GM18499 (cell line): Measurements from ENCODE around the gene RPS6KA3.

ENCODE experiments used
- ATAC-seq: cut with Tn5 transposase; IDR thresholded peaks from one replicate; pipeline ENCODE4 v1.9.1; 2021; ENCODE audit warnings: moderate number of reproducible peaks; ENCODE audit not compliant: insufficient read depth, unreplicated experiment

The RPS6KA3 gene

DNA sequence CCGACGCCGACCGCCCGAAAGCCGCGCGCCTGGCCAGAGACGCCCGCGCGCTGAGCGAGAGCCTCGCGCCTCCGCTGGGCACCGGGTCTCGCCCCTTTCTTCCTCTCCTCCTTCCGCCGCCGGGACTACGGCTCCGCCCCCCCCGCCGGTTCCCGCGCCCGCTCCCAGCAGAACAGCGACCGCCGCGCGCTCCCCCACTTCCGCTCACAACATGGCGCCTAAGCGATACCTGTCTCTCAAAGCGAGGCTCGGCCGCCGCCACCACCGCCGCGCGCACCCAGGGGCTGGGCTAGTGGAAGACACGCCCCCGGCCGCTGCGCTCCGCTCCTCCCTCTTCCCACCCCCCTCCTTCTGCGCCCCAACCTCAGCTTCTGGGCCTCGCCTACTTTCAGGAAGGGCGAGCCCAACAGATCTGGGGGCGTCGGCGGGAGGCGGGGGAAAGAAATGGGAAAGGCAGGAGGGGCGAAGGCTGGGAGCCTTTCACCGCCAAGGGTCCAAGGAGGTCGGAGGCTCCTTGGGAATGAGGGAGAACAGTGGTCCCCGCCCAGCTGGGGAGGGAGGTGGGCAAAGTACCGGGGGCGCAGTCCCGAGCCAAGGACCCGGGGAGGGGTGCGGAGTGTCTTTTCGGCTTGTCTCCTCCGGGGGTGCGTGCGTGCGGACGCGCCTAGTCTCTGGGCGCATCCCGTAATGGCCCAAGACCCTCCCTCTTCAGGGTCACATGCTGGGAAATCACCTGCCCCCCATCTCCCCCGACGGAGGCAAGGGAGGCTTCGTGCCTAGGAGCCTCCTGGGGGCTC, at the start of gene RPS6KA3:
Gene RPS6KA3 (minus strand): TSS at position 100 of the 797 bp plus-strand sequence. CDS start 277 bp downstream, outside the sequence.
- ATAC-seq = peak; percentile 54

DNA sequence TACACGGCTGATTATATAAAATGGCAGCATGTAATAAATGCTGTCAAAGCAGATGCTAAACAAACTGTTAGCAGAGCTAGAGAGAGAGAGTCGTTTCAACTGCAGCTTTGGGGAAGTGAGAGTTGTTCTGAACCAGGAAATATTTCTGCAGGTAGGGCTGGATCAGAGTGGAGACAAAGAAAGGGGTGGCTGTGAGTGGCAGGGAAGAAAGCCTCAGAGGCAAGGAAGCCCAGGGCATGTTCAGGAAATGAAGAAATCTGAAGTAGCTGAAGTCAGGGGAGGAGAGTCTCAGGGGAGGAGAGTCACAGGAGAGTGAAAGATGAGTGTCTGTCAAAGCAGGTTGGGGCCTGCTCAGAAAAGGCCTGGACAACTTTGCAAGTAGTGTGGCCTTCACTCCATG, 48.4 kb upstream of the RPS6KA3 start:
- ATAC-seq = peak; percentile 57

DNA sequence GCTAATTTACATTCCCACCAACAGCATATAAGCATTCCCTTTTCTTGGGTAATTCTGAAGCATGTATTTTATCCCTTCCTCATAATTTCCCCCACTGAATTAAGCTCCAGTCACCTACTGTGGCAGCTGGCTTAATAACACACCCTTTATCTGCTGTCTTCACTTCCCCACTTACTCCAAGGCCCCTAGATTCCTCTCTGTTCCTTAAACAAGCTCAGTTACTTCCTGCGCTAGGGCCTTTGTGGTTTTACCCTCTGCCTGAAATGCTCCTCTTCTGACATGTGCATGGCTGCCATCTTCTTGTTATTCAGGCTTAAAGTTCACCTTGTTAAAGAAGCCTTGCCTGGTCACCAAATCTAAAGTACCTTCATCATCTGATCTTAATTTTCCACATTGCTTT, 47.2 kb upstream of the RPS6KA3 start:
- no peak for ATAC-seq

DNA sequence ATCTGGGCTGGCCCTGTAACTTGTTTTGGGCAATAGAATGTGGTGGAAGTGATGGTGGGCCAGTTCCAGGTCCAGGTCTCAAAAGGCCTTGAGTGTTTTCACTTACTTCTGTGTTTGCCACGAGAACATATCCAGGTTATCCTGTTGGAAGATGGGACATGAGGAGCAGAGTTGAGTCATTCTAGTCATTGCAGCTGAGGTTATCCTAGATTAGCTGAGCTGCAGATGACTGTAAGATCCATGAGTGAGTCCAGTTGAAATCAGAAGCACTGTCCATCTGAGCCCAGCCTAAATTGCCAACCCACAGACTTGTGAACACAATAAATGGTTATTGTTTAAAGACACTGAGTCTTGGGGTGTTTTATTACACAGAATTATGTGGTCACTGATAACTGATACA, 45.3 kb upstream of the RPS6KA3 start:
- ATAC-seq = no peak

DNA sequence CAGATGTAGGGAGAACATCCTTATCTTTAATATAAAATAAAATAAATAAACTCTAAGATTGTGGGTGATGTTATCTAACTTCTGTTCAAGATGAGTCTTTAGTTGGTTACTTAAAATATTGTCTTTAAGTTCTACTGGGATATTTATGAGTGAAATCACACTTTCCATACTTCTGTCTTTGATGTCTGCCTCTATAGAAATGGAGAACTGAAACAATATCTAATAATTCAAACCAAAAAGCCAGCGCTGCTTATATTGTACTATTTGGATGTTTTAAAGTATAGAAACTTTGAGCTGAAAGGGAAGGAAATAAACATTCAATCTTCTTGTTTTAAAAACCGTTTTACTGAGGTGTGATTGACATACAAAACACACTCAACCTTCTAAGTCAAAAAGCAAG, 44.8 kb upstream of the RPS6KA3 start:
- no peak for ATAC-seq

DNA sequence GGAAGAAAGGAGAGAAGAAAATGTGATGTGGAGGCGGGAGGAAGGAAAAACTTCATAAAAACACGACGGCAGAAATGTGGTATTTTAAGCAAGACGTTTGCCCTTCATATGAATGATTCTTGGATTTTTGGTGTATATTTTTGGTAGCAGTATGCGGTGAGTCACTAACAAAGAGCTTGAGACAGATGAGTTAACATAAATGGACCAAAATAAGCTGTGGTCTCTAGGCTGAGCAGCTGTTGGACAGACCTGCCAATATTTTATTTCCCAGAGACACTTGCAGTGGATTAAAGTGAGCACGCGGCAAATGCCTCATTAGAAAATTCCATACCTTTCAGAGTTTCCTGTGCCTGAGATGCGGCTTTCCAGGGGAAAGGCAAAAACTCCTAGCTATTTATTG, 43.1 kb upstream of the RPS6KA3 start:
- ATAC-seq = no peak

DNA sequence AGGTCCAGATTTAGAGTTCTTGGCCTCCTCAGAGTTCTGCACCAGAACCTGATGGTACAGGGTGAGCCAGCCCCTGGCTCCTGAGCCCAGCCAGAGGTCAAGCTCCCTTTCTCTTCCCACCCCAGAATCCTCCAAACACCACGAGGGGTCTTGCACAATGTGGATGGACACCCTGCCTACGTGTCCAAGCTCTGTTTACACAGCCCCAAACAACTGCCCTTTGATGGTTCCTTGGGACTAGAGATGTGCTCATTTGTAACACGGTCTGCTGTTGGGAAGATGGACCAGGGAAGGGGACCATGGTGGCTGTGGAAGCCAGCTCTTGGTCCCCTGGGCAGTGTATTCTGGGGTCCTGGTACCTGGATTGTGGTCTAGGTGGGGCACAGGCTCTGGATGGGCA, 40.0 kb upstream of the RPS6KA3 start:
- no peak for ATAC-seq

DNA sequence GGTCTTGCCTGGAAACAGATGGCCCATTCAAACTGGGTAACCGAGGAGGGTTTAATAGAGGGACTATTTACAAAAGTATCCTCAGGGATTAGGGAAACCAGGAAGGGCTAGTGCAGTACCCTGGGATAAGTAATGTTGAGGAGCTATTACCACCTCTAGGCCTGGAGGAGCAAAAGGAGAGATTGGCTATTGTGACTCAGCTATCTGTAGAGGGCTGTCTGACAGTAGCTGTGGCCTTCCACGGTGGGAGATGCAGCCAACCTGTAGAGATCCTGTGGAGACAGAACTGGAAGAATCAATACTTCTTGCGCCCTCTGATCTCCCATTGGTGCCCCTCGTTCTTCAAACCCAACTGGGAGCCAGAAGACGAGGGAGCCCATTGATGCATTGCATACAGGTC, 34.1 kb upstream of the RPS6KA3 start:
- no peak for ATAC-seq

DNA sequence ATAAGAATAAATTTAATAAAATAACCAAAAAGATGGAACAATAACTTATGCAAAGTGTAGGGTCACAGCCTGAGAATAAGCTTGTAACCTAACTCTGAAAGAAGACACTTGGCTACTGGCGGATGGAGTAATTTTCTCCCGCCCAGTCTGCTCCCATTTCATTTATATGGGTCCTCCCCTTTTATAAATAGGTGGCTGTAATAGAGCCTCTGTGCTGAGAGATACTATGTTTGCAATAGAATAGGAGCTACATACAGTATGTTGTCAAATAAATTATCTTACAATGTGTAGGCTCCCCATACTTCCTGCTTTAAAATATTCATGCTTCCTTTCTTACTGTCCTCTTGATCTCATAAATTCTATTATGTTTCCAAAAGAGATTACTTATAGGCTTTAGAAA, 28.2 kb upstream of the RPS6KA3 start:
- ATAC-seq = no peak

DNA sequence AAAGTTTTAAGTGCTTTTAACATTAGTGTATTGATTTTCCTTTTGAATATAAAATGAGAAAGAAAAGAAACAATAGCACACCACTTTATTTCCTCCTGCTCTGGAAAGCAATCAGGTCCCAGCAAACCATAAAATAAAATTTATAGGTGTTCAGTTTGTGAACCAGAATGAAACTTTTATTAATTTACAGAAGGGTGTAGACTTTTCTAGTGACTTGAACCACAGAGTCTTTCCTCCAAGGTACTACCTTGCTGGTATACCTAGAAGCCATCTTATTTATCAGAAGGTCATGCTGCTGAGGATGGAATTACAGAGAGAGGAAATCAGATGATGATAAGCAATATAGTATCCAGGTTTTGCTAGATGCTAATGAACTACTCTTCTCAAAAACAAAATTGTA, 27.6 kb upstream of the RPS6KA3 start:
- no peak for ATAC-seq

DNA sequence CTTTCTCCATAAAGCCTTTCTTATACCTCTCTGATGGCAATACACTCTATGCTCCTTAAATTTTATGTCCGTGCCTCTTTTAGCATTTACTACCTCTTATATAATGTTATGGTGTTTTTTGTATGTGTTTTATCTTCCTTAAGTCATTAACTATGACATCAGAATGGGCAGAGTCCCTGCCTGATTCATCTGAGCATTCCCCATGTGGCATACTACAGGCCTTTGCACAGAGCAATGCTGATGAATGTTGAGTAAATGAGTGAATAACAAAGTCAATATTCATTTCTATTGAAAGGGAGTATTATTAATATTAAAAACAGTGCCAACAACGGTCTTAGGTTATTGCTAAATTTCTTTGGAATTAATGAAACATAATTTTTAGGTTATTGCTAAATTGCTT, 18.8 kb upstream of the RPS6KA3 start:
- ATAC-seq = no peak

DNA sequence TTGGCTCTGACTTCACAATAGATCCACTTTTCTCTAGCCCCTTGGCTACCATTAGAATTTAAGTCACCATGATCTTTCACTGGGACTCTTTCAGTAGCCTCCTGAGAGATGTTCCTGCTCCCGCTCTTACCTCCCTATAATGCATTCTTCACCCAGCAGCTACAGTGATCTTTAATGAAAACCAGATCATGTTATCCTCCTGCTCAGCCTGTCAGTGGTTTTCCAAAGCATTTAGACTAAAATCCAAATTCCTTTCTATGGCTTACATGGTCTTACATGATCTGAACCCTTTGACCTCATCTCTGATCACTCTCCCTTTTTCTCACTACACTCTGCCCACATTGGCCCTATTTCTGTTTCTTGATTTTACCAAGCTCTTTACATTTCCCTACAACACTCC, 18.3 kb upstream of the RPS6KA3 start:
- no peak for ATAC-seq

DNA sequence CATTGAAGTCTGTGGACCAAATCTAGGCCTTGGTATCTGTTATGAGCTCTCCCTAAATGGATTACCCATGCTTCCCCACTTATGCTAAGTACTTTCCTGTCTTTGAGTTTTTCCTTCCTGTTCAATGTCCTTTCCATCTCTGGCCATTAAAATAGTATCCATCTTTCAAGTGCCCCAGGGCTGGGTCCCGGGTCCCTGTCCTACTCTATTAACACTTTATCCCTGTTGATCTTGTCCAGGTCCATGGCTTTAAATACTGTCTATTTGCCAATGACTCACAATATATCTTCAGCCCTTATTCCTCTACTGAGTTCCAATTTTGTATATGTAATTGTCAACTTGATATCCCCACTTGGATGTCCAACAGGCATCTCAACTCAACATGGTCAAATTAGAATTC, 17.7 kb upstream of the RPS6KA3 start:
- ATAC-seq = no peak

DNA sequence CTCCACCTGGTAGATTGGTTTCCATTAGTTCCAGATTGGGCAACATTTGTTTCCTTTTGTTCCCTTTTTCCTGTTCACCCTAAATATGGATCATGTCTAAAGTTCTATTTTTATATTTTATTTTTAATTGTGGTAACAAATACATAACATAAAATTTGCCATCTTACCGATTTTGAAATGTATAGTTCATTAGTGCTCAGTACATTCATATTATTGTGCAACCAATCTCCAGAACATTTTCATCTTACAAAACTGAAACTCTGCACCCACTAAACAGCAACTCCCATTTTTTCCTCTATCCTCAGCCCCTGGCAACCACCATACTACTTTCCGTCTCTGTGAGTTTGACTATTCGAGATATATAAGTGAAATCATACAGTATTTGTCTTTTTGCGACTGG, 14.2 kb upstream of the RPS6KA3 start:
- ATAC-seq = no peak

DNA sequence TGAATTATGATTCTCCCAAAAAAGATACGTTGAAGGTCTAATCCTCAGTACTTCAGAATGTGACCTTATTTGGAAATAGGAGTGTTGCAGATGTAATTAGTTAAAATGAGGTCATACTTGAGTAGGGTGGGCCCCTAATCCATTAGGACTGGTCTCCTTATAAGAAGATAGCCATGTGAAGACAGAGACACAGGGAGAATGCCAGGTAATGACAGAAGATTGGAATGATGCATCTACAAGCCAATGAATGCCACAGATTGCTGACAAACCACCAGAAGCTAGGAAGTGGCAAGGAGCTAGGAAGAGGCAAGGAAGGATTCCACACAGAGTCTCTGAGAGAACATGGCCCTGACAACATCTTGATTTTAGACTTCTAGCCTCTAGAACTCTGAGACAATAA, 7.4 kb upstream of the RPS6KA3 start:
- no peak for ATAC-seq

DNA sequence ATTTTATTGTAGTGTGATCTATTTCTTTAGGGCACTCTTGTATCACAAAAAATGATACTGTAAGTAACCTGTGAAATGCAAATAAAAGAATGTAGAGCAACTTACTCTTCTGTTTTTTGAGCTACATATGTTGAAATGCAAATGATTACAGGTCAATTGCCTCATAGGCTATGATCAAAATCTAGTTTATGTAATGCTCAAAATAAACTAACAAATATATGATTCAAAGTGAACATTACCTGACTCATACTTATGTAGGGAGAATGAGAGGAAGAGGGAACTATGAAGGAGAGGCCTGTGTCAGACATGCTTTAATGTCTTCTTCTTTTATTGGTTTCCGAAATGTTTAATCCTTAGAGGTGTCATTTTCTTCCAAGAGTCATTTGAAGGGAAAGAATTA, 5.0 kb upstream of the RPS6KA3 start:
- ATAC-seq = no peak

DNA sequence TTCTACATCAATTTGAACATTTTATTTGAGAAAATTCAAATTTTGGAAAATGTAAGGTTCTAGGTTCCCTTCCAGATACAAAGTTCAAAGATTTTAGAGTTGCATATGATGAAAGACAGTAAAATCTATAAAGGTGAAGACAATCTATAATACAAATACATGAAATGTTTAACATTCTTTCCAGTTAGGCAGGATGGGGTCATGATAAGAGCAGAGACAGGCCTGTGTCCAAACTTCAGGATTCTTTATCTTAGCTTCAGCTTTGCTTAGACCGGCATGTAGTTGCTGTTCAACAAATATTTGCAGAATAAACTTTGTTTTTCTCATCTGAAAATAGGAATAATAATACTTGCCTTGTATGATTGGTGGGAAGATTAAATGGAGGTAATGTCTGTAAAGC, 4.5 kb upstream of the RPS6KA3 start:
- ATAC-seq = no peak

DNA sequence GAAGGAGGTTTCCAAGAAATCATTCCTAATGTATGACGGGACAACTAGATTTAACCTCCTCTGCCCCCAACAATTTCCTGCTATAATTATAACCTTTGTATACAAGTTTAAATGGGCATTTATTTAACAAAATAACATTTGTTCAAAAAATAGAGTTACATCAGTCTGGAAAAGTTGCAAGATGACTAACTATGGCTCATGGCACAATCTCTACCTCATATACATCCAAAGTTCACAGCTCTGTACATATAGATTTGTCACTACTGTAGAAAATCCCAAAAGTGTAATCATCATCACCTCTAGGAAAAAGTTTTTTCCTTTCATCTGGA, 3.8 kb upstream of the RPS6KA3 start:
- no peak for ATAC-seq

DNA sequence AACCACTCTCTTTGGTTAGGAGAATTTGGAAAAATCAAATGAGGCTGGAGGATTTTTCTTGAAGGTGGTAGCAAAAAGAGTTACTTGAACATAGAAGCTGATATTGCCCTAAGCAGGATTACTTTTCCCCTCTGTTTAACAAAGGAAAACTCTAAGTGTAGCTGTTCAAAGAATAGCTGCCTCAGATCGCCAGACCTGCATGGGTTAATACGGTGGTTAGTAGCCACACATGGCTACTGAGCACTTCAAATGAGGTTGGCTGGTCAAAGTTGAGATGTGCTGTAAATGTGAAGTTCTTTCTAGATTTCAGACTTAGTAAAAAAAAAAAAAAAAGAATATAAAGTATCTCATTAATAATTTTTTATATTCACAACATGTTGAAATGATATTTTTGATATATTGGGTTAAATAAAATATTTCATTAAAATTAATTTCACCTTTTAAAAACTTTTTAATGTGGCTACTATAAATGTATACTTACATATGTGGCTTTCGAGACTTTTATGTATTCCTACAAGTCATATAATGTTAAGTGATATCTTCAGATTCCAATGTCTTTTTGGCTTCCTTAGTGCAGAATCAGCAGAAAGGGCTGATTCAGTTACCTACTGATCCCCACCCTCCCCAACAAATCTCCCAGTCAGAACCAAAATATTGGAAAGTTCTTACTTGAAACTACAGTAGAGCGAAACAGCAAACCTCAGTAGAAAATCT, 3.3 kb upstream of the RPS6KA3 start:
- ATAC-seq = no peak

DNA sequence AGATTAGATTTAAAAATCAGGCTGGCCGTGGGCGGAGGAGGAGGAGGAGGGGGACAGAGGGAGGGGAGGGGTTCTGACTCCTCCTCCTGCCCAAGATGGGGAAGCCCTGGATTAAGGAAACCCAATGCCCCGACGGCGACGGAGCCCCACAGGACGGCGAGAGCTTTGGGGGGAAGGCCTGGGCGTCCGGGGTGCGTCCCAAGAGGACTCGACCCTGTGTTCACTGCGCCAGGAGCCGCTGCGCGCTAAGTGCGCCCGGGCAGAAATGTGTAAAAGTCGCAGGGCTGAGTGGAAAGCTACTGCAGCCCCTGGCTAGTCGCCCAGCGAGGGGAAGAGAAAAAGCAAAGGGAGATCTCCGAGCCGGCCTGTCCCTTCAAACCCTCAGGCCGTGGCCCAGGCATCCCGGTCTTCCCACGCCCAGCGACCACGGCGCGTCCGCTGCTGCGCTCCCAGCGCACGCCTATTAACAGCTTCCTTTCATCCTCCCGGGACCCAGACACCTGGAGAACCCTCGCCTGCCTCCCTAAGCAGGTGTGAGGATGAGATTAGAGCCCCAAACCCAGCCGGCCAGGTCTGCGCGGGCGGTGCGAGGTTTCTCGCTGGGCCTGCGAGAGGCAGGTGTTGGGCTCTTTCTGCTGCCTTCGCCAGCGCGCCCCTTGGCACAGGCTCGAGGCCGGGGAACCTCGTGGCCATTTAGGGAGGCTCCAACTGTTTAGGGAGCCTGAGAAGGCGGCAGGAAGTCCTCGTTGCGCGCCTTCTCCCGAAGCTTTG, 1.4 kb upstream of the RPS6KA3 start:
- no peak for ATAC-seq

DNA sequence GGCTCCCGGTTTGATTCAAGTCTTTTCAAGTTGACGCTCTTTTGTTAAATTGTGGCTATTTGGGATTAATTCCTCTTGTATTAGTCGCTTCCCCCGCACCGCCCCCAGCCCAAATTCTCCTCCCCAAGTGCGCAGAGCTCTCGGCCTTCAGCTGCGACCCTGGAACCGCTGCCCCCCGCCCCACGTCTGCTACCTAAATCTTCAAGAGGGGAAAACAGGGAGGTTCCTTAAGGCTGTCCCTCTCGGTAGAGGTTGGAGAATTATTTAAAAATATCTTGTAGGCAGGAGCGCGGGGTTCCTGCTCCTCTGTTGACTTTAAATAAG, 860 bp upstream of the RPS6KA3 start:
- ATAC-seq = no peak
